ENCODE data around the gene TAX1BP1. TPM values are rescaled to one million over a fixed set of nuclear protein-coding genes. Genes with fewer than 3 reads are reported as not detected.
A peak's percentile ranks its signal among the peaks of the same experiment; 100 is the strongest.

The TAX1BP1 gene
- total RNA-seq, 1 experiment from 2014 or later = 53.6 TPM

- no peak for DNase-seq (ENCODE audit: low read depth)
Observed at GRCh38 chr7:27779873-27780272, 39.9 kb downstream of the TAX1BP1 start.

GRCh38 chr7:27781188-27781587 is 41.2 kb downstream of the TAX1BP1 start:
- no peak for DNase-seq (ENCODE audit: low read depth)

GRCh38 chr7:27782849-27783248 is 42.9 kb downstream of the TAX1BP1 start:
- no peak for DNase-seq (ENCODE audit: low read depth)

DNA sequence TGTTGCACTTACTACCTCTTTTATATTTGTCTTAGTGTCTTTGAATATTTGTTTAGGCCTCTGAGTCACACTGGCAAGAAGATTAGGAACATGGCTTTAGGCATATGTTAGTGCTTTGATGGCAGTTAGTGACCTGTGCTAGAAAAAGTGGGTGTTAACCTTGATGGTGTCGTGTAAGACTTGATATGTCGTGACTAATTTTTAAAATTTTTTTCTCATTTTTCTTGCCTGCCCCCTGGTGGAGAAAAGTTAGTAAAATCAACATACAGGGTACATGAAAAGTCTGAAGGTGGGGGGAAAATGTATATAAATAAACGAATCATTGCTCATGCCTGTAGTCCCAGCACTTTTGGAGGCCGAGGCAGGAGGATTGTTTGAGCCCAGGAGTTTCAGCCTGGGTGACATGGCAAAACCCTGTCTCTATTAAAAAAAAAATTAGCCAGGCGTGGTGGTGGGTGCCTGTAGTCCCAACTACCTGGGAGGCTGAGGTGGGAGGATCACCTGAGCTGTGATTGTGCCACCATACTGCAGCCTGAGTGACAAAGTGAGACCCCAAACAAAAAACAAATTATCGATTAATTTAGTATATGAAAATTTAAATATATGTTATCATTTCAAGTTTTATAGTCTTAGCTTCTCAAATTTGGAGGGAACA is 44.6 kb downstream of the TAX1BP1 start:
- peak; percentile 73 for DNase-seq (ENCODE audit: low read depth)

GRCh38 chr7:27788437-27788836 is 48.5 kb downstream of the TAX1BP1 start:
- no peak for DNase-seq (ENCODE audit: low read depth)

DNA sequence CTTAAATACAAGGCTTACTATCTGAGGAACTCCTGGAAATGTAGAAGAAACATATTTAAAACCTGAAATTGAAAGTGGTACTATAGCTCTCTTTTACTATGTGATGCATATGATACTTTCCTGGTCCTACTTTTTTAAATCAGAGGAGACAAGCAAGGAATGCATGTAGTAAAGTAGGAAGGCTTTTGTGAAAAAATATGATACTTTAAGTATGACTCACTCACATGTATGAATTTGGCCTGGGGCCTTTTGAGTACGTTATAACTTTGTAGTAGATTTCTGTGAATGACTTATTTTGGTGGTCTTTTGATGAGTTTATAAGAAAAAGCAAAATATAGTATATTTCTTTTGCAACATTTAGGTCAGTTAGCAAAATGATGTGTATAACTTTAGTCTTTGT is 53.8 kb downstream of the TAX1BP1 start:
- DNase-seq (ENCODE audit: low read depth) = peak; percentile 21

DNA sequence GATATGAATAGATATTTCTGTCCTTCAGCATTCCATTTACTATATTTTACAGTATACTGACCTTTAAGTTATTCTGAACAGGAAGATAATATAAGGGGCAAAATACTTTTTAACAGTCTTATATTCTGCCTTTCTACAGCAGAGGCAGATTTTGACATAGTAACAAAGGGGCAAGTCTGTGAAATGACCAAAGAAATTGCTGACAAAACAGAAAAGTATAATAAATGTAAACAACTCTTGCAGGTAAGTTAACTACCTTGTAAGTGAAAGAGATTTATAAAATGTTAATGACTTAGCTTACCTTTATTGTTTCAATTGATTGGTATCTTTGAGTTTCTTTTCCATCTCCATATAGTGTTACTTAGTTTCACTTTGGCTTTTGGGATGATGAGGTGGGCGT is 56.0 kb downstream of the TAX1BP1 start:
- DNase-seq (ENCODE audit: low read depth) = no peak

DNA sequence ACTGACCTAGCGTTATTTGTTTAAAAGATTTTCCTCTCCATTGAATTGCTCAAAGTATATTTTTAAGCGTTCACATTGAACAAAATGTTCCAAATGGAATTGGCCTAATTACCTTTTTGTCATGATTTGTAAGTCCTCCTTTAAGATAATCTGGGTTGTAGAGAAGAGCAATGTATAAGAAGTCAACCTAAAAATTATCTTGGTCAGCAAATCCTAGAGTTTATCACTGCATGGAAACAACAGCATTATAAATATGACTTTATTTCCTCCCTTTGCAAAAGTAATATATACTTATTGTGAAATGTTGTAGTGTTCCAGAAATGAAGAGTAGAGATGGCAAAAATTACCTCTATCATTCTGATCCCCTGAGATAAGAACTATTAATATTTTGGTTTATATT is 59.2 kb downstream of the TAX1BP1 start:
- no peak for DNase-seq (ENCODE audit: low read depth)

DNA sequence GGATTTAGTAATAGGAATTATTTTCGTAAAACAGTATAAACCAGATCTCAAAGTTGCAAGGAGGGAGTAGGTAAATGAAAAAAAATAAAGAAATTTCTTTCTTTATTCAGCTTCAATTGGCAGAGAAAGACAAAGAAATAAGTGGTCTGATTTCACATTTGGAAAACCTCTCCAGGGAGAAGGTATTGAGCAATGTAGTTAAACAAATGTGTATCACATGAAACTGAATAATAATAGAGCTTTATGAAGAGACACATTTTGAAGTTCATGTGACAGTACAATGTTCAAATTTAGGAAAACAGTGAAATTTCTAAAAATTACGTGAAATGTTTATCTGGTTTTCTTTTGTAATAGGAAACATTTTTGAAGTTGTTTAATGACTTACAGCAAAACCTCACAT is 63.0 kb downstream of the TAX1BP1 start:
- no peak for DNase-seq (ENCODE audit: low read depth)

DNA sequence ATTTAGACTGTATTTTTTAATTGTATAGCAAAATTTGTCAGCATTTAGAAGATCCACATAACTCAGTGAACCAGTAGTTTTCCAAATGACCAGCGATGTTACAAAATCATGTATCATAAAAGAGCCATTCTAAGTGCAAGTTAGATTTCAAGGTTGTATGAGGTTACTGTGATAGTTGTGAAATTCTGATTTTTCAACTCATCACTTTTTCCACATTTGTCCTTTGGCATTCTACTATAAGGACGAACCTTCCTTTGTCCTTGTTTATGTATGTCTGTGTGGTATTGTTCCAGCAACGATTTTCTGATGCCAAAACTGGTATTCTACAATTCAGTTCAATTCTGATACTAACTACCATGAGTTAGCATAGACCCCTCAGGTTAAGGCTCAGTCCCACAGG is 64.2 kb downstream of the TAX1BP1 start:
- no peak for DNase-seq (ENCODE audit: low read depth)

DNA sequence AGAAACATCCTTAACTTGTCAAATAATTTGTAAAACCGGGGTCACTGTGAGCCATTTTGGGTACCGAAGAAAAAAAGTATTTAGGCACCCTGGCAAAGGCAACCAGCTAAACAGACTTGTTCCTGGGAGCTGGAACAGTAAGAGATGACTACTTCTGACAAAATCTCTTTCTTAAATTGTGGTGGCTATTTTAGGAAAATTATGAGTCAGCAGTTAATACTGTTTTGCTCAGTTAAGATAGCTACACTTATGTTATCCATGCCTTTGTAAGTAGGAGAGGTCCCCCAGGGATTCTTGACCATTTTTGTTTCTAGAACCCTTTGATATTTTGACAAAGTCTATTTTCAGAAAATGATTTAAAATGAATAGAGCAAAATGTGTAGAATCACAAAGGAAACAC is 68.7 kb downstream of the TAX1BP1 start:
- peak; percentile 52 for DNase-seq (ENCODE audit: low read depth)

GRCh38 chr7:27810186-27810585 is 70.2 kb downstream of the TAX1BP1 start:
- no peak for DNase-seq (ENCODE audit: low read depth)

DNA sequence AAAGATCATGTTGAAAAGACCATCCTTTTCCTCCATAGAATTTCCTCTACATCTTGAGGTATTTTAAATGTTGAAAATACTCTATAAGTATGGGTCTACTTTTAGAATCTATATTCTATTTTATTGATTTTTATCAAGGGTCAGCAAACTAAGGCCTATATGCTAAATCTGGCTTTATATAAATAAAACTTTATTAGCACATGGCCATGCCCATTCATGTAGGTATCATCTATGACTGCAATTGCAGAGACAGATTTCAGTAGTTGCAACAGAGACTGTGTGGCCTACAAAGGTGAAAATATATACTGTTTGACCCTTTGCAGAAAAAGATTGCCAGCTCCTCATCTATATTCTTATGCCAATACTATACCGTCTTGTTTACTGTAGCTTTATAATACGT is 72.7 kb downstream of the TAX1BP1 start:
- DNase-seq (ENCODE audit: low read depth) = no peak

DNA sequence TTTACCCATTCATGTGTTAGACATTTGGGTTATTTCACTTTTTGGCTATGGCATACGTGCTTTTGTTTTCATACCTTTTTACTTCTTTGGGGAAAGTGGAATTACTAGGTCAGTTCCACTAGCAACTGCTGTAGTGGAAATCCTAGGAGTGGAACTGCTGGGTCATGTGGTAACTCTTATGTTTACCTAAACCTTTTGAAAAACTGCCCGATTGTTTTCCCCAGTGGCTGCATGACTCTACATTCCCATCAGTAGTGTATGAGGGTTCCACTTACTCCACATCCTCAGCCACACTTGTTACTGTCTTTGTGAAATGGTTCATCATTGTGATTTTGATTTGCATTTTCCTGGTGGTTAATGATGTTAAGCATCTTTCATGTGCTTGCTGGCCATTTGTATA is 82.3 kb downstream of the TAX1BP1 start:
- no peak for DNase-seq (ENCODE audit: low read depth)

DNA sequence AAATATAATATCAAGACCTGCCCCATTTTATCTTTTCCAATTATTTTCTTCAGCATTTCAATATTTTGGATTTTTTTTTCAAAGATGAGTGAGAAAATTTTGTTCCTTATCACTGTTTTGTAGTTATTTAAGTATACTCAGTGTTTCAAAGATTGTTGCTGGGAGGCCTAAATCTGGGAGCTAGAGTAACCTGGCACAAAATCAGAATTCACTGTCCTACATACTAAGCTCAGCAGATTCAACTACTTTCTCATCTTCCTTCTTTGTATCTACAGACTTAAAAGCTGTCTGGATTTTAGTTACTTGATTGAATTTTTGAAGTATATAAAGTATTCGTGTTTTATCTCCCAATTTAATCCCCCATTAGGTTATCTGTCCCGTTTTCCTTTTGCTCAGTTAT is 85.9 kb downstream of the TAX1BP1 start:
- DNase-seq (ENCODE audit: low read depth) = no peak

DNA sequence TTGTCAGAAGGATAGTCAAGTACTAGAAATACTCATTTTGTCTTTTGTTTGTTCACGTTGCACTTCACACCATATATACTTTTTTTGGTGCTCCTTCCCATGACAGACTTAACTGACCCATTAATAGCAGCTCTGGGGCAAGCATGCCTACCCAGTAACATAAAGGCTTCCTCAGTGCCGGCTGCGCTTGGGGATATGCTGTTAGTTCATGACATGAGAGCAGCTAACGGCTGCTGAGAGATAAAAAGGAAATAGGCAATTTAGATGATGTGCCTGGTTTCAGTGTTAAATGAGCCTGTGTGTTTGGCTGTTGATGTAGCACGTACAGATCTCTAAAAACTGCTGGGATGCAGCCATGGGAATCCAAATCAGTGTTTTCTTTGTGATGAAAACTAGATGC is 86.4 kb downstream of the TAX1BP1 start:
- DNase-seq (ENCODE audit: low read depth) = no peak

- no peak for DNase-seq (ENCODE audit: low read depth)
Observed at GRCh38 chr7:27834179-27834921, 94.4 kb downstream of the TAX1BP1 start.

- no peak for DNase-seq (ENCODE audit: low read depth)
Observed at GRCh38 chr7:27835376-27835775, 95.4 kb downstream of the TAX1BP1 start.

DNA sequence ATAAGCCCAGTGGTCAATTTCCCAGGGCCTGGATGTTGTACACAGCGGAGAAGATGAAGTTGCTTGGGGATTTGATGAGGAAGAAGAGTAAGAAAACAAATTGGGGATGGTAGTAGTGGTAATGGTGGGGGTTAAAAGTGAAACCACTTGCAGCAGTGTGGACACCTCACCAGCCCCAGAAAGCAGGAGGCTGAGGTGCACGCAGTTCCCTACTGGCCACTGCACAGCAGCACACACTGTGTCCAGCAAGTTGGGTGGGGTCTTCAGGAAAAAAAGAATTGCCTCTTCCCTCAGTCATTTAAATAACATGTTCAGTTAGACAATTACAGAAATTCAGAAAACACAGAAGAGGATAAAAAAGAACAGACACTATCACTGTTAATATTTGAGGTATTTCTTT is 96.6 kb downstream of the TAX1BP1 start:
- DNase-seq (ENCODE audit: low read depth) = no peak

GRCh38 chr7:27839099-27839498 is 99.1 kb downstream of the TAX1BP1 start:
- no peak for DNase-seq (ENCODE audit: low read depth)

DNA sequence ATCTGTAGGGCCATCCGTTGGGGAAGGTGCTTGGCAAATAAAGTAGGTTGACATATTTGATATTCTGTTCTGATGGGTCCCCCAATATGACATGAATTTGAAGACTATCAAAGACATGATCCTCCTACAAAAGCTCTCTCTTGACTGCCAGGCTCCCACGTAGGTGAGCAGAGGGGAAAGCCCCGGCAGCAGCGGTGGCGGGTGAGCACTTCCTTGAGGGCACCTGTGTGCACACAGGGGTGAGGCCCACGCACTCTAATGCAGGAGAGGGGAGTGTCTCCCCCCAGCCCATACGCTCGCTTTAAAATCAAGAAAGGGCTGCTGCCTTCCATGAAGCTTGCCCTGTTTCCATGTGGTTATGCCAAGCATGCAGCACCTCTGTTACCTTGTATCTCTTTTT is 100.4 kb downstream of the TAX1BP1 start:
- DNase-seq (ENCODE audit: low read depth) = no peak

DNA sequence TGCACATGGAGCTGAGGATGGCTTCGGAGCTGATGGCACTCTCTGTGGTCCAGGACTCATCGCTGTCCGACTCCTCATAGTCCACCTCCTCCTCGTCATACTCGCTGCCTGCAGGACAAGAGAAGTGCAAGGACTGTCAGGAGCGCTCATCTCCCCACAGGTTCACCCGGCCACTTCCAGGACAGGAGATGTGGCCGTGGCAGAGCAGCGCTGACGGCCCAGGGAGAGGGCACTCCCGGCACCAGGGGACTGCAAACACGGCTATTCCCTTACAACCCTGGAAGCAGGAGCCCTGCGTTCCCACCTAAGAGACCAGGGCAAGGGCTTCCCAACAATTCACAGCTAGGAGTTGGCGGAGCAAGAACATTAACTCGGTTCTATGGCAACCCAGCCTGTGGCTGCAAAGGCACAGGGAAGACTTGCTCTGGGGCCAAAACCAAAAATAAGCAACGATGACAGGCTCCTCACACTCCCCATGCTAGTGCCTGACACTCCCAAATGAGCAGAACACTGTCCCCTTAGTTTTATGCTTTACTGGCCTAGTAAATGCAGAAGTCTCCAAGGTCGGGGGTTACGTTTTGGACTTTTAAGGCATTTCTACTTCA is 100.9 kb downstream of the TAX1BP1 start:
- no peak for DNase-seq (ENCODE audit: low read depth)

Measured in HT1080 (cell line).